Kidney epithelial cell (primary cell): ENCODE measurements around the gene ADAT1. TPM values are rescaled to one million over a fixed set of nuclear protein-coding genes. Genes with fewer than 3 reads are reported as not detected.

Experiments used
- DNase-seq: peaks from one replicate; pipeline ENCODE4 v3.0.0-alpha.2; 2010; ENCODE audit warnings: low read depth
- H3K27me3 ChIP-seq: 2 replicates; pipeline ENCODE4 v1.6.0; 2011; ENCODE audit warnings: low read length; ENCODE audit not compliant: control insufficient read depth, insufficient read depth
- H3K36me3 ChIP-seq: 2 replicates; pipeline ENCODE4 v1.5.1; 2011; ENCODE audit warnings: low read length; ENCODE audit not compliant: control insufficient read depth, insufficient read depth
- H3K4me3 ChIP-seq: 2 replicates; pipeline ENCODE4 v1.5.1; 2011; ENCODE audit warnings: low read depth, mild to moderate bottlenecking, control low read depth, low read length
- CTCF ChIP-seq: IDR thresholded peaks from 2 replicates; pipeline ENCODE4 v1.5.1; 2011; ENCODE audit warnings: mild to moderate bottlenecking, moderate library complexity, low read length, control low read depth, inconsistent platforms; ENCODE audit not compliant: insufficient read depth, poor library complexity, severe bottlenecking
- total RNA-seq: library from RNA; depleted of rRNA; stranded (reverse); fragments of >200 nt; gene quantifications from 2 replicates; pipeline ENCODE4 v1.2.3, GENCODE V29; 2015

Gene ADAT1
- total RNA-seq, 1 donor from 2014 or later, result 60.5 TPM

DNA sequence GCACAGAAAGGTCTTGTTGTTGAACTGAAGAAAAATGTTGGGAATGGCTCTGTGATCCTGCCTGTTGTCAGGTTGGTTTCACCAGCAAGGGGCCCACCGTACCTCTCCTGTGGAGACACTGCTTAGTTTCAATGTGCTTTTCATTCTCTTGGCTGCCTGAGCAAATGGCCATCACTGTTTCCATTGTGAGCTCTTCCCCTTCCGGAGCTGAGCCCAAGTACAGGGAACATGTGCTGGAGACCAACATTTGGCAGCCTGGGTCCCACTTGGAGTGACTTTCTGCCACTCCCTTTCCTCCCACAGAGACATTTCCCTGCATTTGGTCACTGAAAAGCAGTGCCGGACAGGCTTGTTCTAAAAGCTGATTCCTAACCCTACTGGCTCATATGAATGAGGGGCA is 33.8 kb downstream of the ADAT1 start:
- H3K36me3 ChIP-seq, result no peaks in the 10 kb centered on the region

DNA sequence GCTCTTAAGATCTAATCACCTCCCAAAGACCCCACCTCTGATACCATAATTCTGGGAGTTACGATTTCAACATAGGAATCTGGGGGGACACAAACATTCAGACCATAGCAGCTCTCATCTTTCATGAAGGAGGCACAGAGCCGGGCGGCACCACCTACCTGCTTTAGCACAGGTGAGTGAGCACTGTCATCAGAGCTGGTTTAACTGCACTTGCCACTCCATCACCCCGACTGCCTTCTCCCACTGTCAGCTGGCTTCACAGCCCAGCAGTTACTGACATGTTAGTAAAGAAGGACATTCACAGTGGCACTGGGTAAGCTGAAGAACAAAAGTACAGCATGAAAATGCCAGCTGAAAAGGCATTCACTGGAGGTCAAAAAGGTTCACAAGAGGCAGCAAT is 34.4 kb downstream of the ADAT1 start:
- no peak for DNase-seq
- H3K27me3 ChIP-seq, result no peaks in the 10 kb centered on the region
- no peak for TF ChIP-seq CTCF
- H3K4me3 ChIP-seq, result no peak overlapping the region
- no peaks in the 10 kb centered on the region for H3K36me3 ChIP-seq

More for the DNA sequence above, 33.8 kb downstream of the ADAT1 start:
- no peak for TF ChIP-seq CTCF
- Histone ChIP-seq H3K4me3 (no peak overlapping the region), H3K27me3 (no peaks in the 10 kb centered on the region)
- no peak for DNase-seq

DNA sequence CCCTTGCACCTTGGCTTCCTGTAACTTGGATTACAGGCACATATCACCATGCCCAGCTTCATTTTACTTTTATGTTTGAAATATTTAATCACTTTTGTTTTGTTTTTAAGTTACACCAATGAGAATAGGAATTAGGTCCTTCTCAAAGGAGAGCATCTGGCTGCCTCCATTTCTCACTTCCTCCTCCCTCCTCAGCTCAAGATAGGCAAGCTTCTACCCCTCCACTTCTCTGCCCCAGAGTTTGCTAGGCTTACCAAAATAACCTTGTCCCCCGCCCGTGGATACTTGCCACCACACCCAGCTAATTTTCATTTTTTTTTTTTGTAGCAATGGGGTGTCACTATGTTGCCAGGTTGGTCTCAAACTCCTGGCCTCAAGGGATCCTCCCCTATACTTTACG is 39.0 kb downstream of the ADAT1 start:
- DNase-seq, result no peak
- TF ChIP-seq CTCF, result no peak
- H3K4me3 ChIP-seq, result no peak overlapping the region

DNA sequence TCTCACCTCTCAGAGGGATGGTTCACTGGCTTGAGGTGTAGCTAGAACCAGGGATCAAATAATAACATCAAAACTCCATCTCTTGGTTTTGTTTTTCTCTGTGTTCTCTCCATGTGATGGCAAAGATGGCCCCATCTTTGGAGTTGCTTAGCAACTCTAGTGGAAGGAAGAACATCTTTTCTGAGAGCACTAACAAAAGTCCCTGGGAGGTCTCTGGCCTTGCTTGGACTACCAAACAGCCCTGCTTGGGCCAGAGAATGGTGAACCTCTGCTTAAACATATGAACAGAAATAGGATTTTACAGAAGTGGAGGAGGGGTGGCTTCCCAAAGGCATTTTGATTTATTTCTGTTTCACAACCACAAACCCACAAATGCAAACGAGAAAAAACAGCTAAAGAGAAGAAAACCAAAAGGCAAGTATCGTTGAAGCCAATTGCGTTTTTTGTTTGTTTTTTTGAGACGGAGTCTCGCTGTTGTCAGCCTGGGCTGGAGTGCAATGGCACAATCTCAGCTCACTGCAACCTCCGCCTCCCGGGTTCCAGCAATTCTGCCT is 43.7 kb downstream of the ADAT1 start:
- no peak for TF ChIP-seq CTCF

More for the DNA sequence above, 39.0 kb downstream of the ADAT1 start:
- Histone ChIP-seq H3K27me3 (no peaks in the 10 kb centered on the region), H3K36me3 (no peaks in the 10 kb centered on the region)

GRCh38 chr16:75578725-75579124 is 44.4 kb downstream of the ADAT1 start:
- DNase-seq, result no peak
- no peak for TF ChIP-seq CTCF
- peaks cover 1% of the 10 kb centered on the region for H3K36me3 ChIP-seq
- H3K27me3 ChIP-seq, result no peaks in the 10 kb centered on the region
- H3K4me3 ChIP-seq, result no peak overlapping the region

More for the DNA sequence above, 43.7 kb downstream of the ADAT1 start:
- no peak overlapping the region for H3K4me3 ChIP-seq
- H3K27me3 ChIP-seq, result no peaks in the 10 kb centered on the region
- H3K36me3 ChIP-seq, result peaks cover 1% of the 10 kb centered on the region
- no peak for DNase-seq

- Histone ChIP-seq H3K36me3 (peaks cover 1% of the 10 kb centered on the region), H3K27me3 (no peaks in the 10 kb centered on the region), H3K4me3 (no peak overlapping the region)
- DNase-seq, result no peak
- no peak for TF ChIP-seq CTCF
These were observed 44.9 kb downstream of the ADAT1 start for GRCh38 chr16:75578212-75578611.
